ENCODE measurements around the gene SLC25A33. TPM values are rescaled to one million over a fixed set of nuclear protein-coding genes. Genes with fewer than 3 reads are reported as not detected.

SLC25A33 gene
- total and polyA plus RNA-seq, 2 experiments from 2014 or later, result 13.3 to 18.8 TPM

GRCh38 chr1:9594471-9595155, 55.3 kb downstream of the SLC25A33 start:
- no peak overlapping the region for H3K27ac ChIP-seq (ENCODE audit: low read depth)
- no peak for ATAC-seq
- H3K79me2 ChIP-seq (replicated peaks; ENCODE audit: insufficient read depth), result peaks cover 61% of the 10 kb centered on the region
- Mint-ChIP-seq H3K4me3 (no peak overlapping the region), H3K9me3 (no peaks in the 10 kb centered on the region), H3K27ac (no peak overlapping the region), H3K27me3 (ENCODE audit: insufficient read depth, low read depth, poor library complexity) (no peaks in the 10 kb centered on the region), H3K36me3 (ENCODE audit: low read depth) (peaks cover 6% of the 10 kb centered on the region; the same call in 2 of the 3 replicates), H3K4me1 (peaks cover 36% of the 10 kb centered on the region)
- H3K36me3 ChIP-seq (ENCODE audit: insufficient read depth), result peaks cover 4% of the 10 kb centered on the region; the same call in 1 of the 2 replicates
- H3K4me1 ChIP-seq (ENCODE audit: insufficient read depth), result peaks cover 34% of the 10 kb centered on the region; the same call in 1 of the 2 replicates
- H3K4me2 ChIP-seq, result no peak overlapping the region
- H3K9me2 ChIP-seq (ENCODE audit: insufficient read depth), result no peaks in the 10 kb centered on the region
- peaks cover 31% of the 10 kb centered on the region for H4K20me1 ChIP-seq (replicated peaks; ENCODE audit: insufficient read depth)
- H3F3A ChIP-seq (replicated peaks; ENCODE audit: low read depth), result no peaks in the 10 kb centered on the region
- no peak overlapping the region for H2AFZ ChIP-seq
- H3K4me3 ChIP-seq, result no peak overlapping the region
- no peaks in the 10 kb centered on the region for H3K27me3 ChIP-seq (ENCODE audit: insufficient read depth)
- TF ChIP-seq EZH2 (IDR thresholded peaks at IDR 0.05; ENCODE audit: low read depth, unreplicated experiment), result no peak
- DNase-seq (ENCODE audit: low spot score), result no peak

DNA sequence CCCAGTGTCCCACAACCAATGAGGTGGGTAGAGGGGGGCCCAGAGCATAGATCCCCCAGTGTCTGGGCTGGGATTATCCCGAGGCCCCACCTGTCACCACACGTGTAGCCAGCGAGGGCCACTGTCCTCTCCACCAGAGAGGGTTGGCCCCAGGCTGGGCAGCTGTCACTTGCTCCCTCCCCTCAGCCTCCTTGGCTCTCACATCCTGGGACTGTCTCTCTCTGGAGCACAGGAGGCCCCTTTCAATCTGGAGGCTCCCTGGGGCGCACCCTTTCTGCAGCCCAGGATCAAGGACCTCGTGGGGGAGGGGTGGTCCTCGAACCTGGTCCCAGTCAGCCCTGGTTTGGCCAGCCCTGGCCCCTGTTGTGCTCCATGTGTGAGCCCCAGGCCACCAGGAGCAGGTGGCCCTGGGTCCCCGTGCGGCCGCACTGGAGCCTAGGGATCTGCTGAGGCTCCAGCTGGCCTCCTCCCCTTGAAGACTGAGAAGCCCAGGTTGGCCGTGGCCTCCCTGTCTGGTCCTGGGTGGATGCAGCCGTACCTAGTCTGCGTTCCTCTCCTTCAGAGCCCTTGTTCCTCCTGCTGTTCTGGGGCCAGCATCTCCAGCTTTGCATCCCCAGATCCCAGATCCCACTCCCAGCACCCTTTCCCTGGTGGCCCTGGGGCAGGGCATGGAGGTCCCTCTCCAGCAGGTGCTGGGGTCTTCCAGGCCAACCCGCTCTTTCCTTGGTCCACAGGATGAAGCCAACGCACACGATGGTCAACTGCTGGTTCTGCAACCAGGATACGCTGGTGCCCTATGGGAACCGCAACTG, 56.1 kb downstream of the SLC25A33 start:
- Histone ChIP-seq H4K20me1 (replicated peaks; ENCODE audit: insufficient read depth) (peaks cover 29% of the 10 kb centered on the region), H3K4me1 (ENCODE audit: insufficient read depth) (peaks cover 28% of the 10 kb centered on the region; the same call in 1 of the 2 replicates)
- peaks cover 1% of the 10 kb centered on the region for H3K27me3 Mint-ChIP-seq (ENCODE audit: insufficient read depth, low read depth, poor library complexity)
- TF ChIP-seq POLR2AphosphoS5 (IDR thresholded peaks at IDR 0.05; ENCODE audit: low read depth) (no peak), STAT1 (IDR thresholded peaks at IDR 0.05; ENCODE audit: unreplicated experiment) (no peak), NANOG (IDR thresholded peaks at IDR 0.05; ENCODE audit: borderline replicate concordance) (no peak), JUNB (IDR thresholded peaks at IDR 0.05; ENCODE audit: unreplicated experiment) (no peak), EZH2 (IDR thresholded peaks at IDR 0.05; ENCODE audit: low read depth, unreplicated experiment) (no peak), REST (IDR thresholded peaks at IDR 0.05; ENCODE audit: unreplicated experiment) (no peak), EZH2phosphoT487 (IDR thresholded peaks at IDR 0.05; ENCODE audit: unreplicated experiment) (no peak), CREB1 (CRISPR knock-in tag; IDR thresholded peaks at IDR 0.05; ENCODE audit: low read depth) (no peak), ZNF114 (CRISPR knock-in tag; IDR thresholded peaks at IDR 0.05) (no peak), ZNF331 (CRISPR knock-in tag; IDR thresholded peaks at IDR 0.05; ENCODE audit: low read depth) (no peak)
- TF ChIP-seq, protein P1, sequence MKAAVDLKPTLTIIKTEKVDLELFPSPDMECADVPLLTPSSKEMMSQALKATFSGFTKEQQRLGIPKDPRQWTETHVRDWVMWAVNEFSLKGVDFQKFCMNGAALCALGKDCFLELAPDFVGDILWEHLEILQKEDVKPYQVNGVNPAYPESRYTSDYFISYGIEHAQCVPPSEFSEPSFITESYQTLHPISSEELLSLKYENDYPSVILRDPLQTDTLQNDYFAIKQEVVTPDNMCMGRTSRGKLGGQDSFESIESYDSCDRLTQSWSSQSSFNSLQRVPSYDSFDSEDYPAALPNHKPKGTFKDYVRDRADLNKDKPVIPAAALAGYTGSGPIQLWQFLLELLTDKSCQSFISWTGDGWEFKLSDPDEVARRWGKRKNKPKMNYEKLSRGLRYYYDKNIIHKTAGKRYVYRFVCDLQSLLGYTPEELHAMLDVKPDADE (IDR thresholded peaks at IDR 0.05), result no peak
- TF ChIP-seq, protein P2, sequence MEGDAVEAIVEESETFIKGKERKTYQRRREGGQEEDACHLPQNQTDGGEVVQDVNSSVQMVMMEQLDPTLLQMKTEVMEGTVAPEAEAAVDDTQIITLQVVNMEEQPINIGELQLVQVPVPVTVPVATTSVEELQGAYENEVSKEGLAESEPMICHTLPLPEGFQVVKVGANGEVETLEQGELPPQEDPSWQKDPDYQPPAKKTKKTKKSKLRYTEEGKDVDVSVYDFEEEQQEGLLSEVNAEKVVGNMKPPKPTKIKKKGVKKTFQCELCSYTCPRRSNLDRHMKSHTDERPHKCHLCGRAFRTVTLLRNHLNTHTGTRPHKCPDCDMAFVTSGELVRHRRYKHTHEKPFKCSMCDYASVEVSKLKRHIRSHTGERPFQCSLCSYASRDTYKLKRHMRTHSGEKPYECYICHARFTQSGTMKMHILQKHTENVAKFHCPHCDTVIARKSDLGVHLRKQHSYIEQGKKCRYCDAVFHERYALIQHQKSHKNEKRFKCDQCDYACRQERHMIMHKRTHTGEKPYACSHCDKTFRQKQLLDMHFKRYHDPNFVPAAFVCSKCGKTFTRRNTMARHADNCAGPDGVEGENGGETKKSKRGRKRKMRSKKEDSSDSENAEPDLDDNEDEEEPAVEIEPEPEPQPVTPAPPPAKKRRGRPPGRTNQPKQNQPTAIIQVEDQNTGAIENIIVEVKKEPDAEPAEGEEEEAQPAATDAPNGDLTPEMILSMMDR (conservative IDR thresholded peaks at IDR 0.05; ENCODE audit: low read depth in 2 of 2), result no peak

More for the DNA sequence above, 56.1 kb downstream of the SLC25A33 start:
- Histone ChIP-seq H3K27me3 (ENCODE audit: insufficient read depth) (no peaks in the 10 kb centered on the region), H3K4me3 (no peak overlapping the region), H3K79me2 (replicated peaks; ENCODE audit: insufficient read depth) (peaks cover 54% of the 10 kb centered on the region), H3K9me2 (ENCODE audit: insufficient read depth) (no peaks in the 10 kb centered on the region), H3F3A (replicated peaks; ENCODE audit: low read depth) (no peaks in the 10 kb centered on the region), H3K27ac (ENCODE audit: low read depth) (no peak overlapping the region), H2AFZ (no peak overlapping the region), H3K36me3 (ENCODE audit: insufficient read depth) (peaks cover 8% of the 10 kb centered on the region; the same call in 1 of the 2 replicates), H3K4me2 (no peak overlapping the region)
- Mint-ChIP-seq H3K4me3 (no peak overlapping the region), H3K36me3 (ENCODE audit: low read depth) (peaks cover 12% of the 10 kb centered on the region; the same call in 2 of the 3 replicates), H3K27ac (no peak overlapping the region), H3K9me3 (no peaks in the 10 kb centered on the region), H3K4me1 (peaks cover 31% of the 10 kb centered on the region)
- no peak for DNase-seq (ENCODE audit: low spot score)
- ATAC-seq, result no peak
